ENCODE measurements around the gene ALDH1L1. TPM values are rescaled to one million over a fixed set of nuclear protein-coding genes. Genes with fewer than 3 reads are reported as not detected.
A peak's percentile ranks its signal among the peaks of the same experiment; 100 is the strongest.

The ALDH1L1 gene
- total RNA-seq: under 0.01 TPM in 1 of 2 replicates, not detected in the other

- Histone ChIP-seq H3K4me2 (ENCODE audit: insufficient read depth, low read length) (peak within 1 kb of the TSS; percentile 76), H4K20me1 (ENCODE audit: insufficient read depth, low read length) (no peaks in the 10 kb centered on the region), H3K27me3 (ENCODE audit: insufficient read depth, low read length) (peaks cover 72% of the 10 kb centered on the region), H3K36me3 (ENCODE audit: insufficient read depth, low read length) (no peaks in the 10 kb centered on the region), H3K27ac (ENCODE audit: low read depth, low read length) (no peak within 1 kb of the TSS), H3K79me2 (ENCODE audit: insufficient read depth, low read length) (no peaks in the 10 kb centered on the region), H3K4me1 (ENCODE audit: insufficient read depth, low read length) (no peaks in the 10 kb centered on the region), H3K9me3 (ENCODE audit: low read depth, low read length) (no peaks in the 10 kb centered on the region), H2AFZ (ENCODE audit: low read length) (no peak within 1 kb of the TSS), H3K4me3 (ENCODE audit: insufficient read depth, low read length) (peak within 1 kb of the TSS; percentile 62)
- no peak for TF ChIP-seq CTCF (IDR thresholded peaks at IDR 0.05; ENCODE audit: extremely low read depth, low read depth, low read length)
- no peak for DNase-seq (ENCODE audit: insufficient read length, low spot score, missing footprints)
Observed at GRCh38 chr3:126180477-126181397, at the start of gene ALDH1L1. ALDH1L1 (minus strand) TSS chr3:126180586; CDS start chr3:126160979, 19,607 bp downstream.

- no peak for TF ChIP-seq CTCF (IDR thresholded peaks at IDR 0.05; ENCODE audit: extremely low read depth, low read depth, low read length)
- no peak overlapping the region for H3K4me3 ChIP-seq (ENCODE audit: insufficient read depth, low read length)
- H3K36me3 ChIP-seq (ENCODE audit: insufficient read depth, low read length): no peaks in the 10 kb centered on the region
- peak overlapping the region; percentile 46 for H2AFZ ChIP-seq (ENCODE audit: low read length)
- no peaks in the 10 kb centered on the region for H4K20me1 ChIP-seq (ENCODE audit: insufficient read depth, low read length)
- H3K4me1 ChIP-seq (ENCODE audit: insufficient read depth, low read length): peaks cover 3% of the 10 kb centered on the region
- no peak overlapping the region for H3K4me2 ChIP-seq (ENCODE audit: insufficient read depth, low read length)
- H3K27me3 ChIP-seq (ENCODE audit: insufficient read depth, low read length): peaks cover 9% of the 10 kb centered on the region
- H3K9me3 ChIP-seq (ENCODE audit: low read depth, low read length): no peaks in the 10 kb centered on the region
- H3K27ac ChIP-seq (ENCODE audit: low read depth, low read length): no peak overlapping the region
- DNase-seq (ENCODE audit: insufficient read length, low spot score, missing footprints): no peak
- no peaks in the 10 kb centered on the region for H3K79me2 ChIP-seq (ENCODE audit: insufficient read depth, low read length)
Observed at GRCh38 chr3:126226374-126226773, 46.0 kb upstream of the ALDH1L1 start.

- Histone ChIP-seq H3K79me2 (ENCODE audit: insufficient read depth, low read length) (no peaks in the 10 kb centered on the region), H3K27ac (ENCODE audit: low read depth, low read length) (peak overlapping the region; percentile 30), H4K20me1 (ENCODE audit: insufficient read depth, low read length) (no peaks in the 10 kb centered on the region), H3K4me3 (ENCODE audit: insufficient read depth, low read length) (no peak overlapping the region), H2AFZ (ENCODE audit: low read length) (no peak overlapping the region), H3K4me1 (ENCODE audit: insufficient read depth, low read length) (peaks cover 27% of the 10 kb centered on the region), H3K27me3 (ENCODE audit: insufficient read depth, low read length) (no peaks in the 10 kb centered on the region), H3K4me2 (ENCODE audit: insufficient read depth, low read length) (peak overlapping the region; percentile 60), H3K36me3 (ENCODE audit: insufficient read depth, low read length) (no peaks in the 10 kb centered on the region), H3K9me3 (ENCODE audit: low read depth, low read length) (no peaks in the 10 kb centered on the region)
- TF ChIP-seq CTCF (IDR thresholded peaks at IDR 0.05; ENCODE audit: extremely low read depth, low read depth, low read length): no peak
- DNase-seq (ENCODE audit: insufficient read length, low spot score, missing footprints): peak; percentile 87
Observed at GRCh38 chr3:126216416-126216815, 36.0 kb upstream of the ALDH1L1 start.

- peaks cover 35% of the 10 kb centered on the region for H3K4me1 ChIP-seq (ENCODE audit: insufficient read depth, low read length)
- H2AFZ ChIP-seq (ENCODE audit: low read length): peak overlapping the region; percentile 90
- H3K27ac ChIP-seq (ENCODE audit: low read depth, low read length): peak overlapping the region; percentile 11
- H3K27me3 ChIP-seq (ENCODE audit: insufficient read depth, low read length): no peaks in the 10 kb centered on the region
- no peaks in the 10 kb centered on the region for H4K20me1 ChIP-seq (ENCODE audit: insufficient read depth, low read length)
- no peak for TF ChIP-seq CTCF (IDR thresholded peaks at IDR 0.05; ENCODE audit: extremely low read depth, low read depth, low read length)
- no peaks in the 10 kb centered on the region for H3K9me3 ChIP-seq (ENCODE audit: low read depth, low read length)
- H3K79me2 ChIP-seq (ENCODE audit: insufficient read depth, low read length): no peaks in the 10 kb centered on the region
- DNase-seq (ENCODE audit: insufficient read length, low spot score, missing footprints): peak; percentile 55
- H3K4me2 ChIP-seq (ENCODE audit: insufficient read depth, low read length): peak overlapping the region; percentile 79
- H3K36me3 ChIP-seq (ENCODE audit: insufficient read depth, low read length): no peaks in the 10 kb centered on the region
- peak overlapping the region; percentile 68 for H3K4me3 ChIP-seq (ENCODE audit: insufficient read depth, low read length)
Observed at GRCh38 chr3:126213379-126214028, 33.1 kb upstream of the ALDH1L1 start.
